ENCODE measurements around the gene TMEM272. TPM values are rescaled to one million over a fixed set of nuclear protein-coding genes. Genes with fewer than 3 reads are reported as not detected.

Gene TMEM272
- total RNA-seq, 1 experiment from 2014 or later = not detected

DNA sequence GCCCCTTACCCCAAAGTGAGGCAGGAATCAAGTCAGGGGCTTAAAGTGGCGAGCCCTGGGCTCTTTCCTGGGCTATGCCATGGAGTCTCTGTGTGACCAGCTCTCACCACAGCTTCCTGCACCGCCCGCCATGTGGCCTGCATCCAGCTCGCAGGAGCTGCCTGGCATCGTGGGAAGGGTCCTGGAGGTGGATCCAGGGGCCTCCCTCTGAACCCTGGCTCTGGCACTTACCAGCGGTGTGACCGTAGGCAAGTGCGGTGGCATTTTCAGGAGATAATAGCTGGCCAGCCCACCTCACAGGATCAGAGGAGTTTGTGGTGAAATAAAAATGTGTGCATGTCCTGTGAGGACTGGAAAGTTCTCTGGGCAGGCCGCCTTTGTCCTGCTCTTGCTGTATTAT, 67.1 kb downstream of the TMEM272 start:
- H3K27ac Mint-ChIP-seq (ENCODE audit: unreplicated experiment) = no peak overlapping the region
- no peaks in the 10 kb centered on the region for H3K9me3 Mint-ChIP-seq (ENCODE audit: low read depth, unreplicated experiment)
- BruUV-seq (replicated peaks) = no TSS peak
- CTCF ChIA-PET = no interaction called here
- intact Hi-C loops (cut with micrococcal nuclease; ENCODE audit: unreplicated experiment) = no loop called here
- no peaks in the 10 kb centered on the region for H3K36me3 Mint-ChIP-seq (ENCODE audit: insufficient read depth, unreplicated experiment)
- H3K27me3 Mint-ChIP-seq (ENCODE audit: unreplicated experiment) = no peaks in the 10 kb centered on the region
- peaks cover 7% of the 10 kb centered on the region for H3K4me1 Mint-ChIP-seq (ENCODE audit: low read depth, unreplicated experiment)
- no peak overlapping the region for H3K4me3 Mint-ChIP-seq (ENCODE audit: low read depth, unreplicated experiment)
- DNase-seq = no peak
- TF ChIP-seq, protein P1, sequence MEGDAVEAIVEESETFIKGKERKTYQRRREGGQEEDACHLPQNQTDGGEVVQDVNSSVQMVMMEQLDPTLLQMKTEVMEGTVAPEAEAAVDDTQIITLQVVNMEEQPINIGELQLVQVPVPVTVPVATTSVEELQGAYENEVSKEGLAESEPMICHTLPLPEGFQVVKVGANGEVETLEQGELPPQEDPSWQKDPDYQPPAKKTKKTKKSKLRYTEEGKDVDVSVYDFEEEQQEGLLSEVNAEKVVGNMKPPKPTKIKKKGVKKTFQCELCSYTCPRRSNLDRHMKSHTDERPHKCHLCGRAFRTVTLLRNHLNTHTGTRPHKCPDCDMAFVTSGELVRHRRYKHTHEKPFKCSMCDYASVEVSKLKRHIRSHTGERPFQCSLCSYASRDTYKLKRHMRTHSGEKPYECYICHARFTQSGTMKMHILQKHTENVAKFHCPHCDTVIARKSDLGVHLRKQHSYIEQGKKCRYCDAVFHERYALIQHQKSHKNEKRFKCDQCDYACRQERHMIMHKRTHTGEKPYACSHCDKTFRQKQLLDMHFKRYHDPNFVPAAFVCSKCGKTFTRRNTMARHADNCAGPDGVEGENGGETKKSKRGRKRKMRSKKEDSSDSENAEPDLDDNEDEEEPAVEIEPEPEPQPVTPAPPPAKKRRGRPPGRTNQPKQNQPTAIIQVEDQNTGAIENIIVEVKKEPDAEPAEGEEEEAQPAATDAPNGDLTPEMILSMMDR (IDR thresholded peaks at IDR 0.05; ENCODE audit: unreplicated experiment) = no peak

DNA sequence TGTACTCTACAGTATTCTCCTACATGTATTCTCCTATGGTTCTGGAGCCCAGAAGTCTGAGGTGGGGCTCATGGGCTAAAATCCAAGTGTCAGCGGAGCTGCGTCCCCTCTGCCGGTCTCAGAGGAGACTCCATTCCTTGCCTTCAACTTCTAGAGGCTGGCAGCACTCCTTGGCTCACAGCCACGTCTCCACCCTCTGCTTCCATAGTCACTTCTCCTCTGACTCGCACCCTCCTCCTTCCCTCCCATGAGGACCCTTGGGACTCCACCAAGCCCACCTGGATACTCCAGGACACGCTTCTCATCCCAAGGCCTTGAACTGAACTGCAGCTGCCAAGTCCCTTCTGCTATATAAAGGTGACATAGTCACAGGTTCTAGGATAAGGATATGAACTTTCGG, 68.8 kb downstream of the TMEM272 start:
- H3K4me3 Mint-ChIP-seq (ENCODE audit: low read depth, unreplicated experiment) = no peak overlapping the region
- CTCF ChIA-PET = no interaction called here
- no peaks in the 10 kb centered on the region for H3K36me3 Mint-ChIP-seq (ENCODE audit: insufficient read depth, unreplicated experiment)
- no peak for DNase-seq
- no peak overlapping the region for H3K27ac Mint-ChIP-seq (ENCODE audit: unreplicated experiment)
- TF ChIP-seq, protein P1 (IDR thresholded peaks at IDR 0.05; ENCODE audit: unreplicated experiment) = no peak
- H3K4me1 Mint-ChIP-seq (ENCODE audit: low read depth, unreplicated experiment) = no peaks in the 10 kb centered on the region
- intact Hi-C loops (cut with micrococcal nuclease; ENCODE audit: unreplicated experiment) = no loop called here
- H3K9me3 Mint-ChIP-seq (ENCODE audit: low read depth, unreplicated experiment) = no peaks in the 10 kb centered on the region
- BruUV-seq (replicated peaks) = no TSS peak
- H3K27me3 Mint-ChIP-seq (ENCODE audit: unreplicated experiment) = no peaks in the 10 kb centered on the region

DNA sequence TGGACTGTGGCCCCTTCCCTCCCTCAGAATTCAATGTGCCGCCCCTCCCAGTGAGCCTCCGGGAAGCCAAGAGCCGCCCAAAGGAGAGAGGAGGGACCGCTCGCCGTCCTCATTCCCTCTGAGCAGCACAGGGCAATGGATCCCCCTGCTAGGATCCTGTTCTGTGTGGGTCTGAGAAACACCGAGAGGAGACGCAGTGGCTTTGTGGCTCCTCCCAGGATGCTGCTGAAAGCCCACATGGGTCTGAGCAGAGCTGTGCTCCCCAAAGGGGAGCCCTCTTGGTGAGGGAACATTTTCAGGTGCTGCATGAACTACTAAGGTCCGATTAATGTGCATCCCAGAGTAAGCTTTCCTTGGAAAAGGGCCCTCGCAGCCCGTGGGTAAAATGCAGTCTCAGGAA, 71.5 kb downstream of the TMEM272 start:
- Mint-ChIP-seq H3K27ac (ENCODE audit: unreplicated experiment) (no peak overlapping the region), H3K36me3 (ENCODE audit: insufficient read depth, unreplicated experiment) (peaks cover 7% of the 10 kb centered on the region), H3K4me1 (ENCODE audit: low read depth, unreplicated experiment) (no peaks in the 10 kb centered on the region), H3K9me3 (ENCODE audit: low read depth, unreplicated experiment) (no peaks in the 10 kb centered on the region), H3K27me3 (ENCODE audit: unreplicated experiment) (no peaks in the 10 kb centered on the region), H3K4me3 (ENCODE audit: low read depth, unreplicated experiment) (no peak overlapping the region)
- TF ChIP-seq, protein P1 (IDR thresholded peaks at IDR 0.05; ENCODE audit: unreplicated experiment) = no peak
- no TSS peak for BruUV-seq (replicated peaks)
- intact Hi-C loops (cut with micrococcal nuclease; ENCODE audit: unreplicated experiment) = no loop called here
- no peak for DNase-seq
- CTCF ChIA-PET = no interaction called here

DNA sequence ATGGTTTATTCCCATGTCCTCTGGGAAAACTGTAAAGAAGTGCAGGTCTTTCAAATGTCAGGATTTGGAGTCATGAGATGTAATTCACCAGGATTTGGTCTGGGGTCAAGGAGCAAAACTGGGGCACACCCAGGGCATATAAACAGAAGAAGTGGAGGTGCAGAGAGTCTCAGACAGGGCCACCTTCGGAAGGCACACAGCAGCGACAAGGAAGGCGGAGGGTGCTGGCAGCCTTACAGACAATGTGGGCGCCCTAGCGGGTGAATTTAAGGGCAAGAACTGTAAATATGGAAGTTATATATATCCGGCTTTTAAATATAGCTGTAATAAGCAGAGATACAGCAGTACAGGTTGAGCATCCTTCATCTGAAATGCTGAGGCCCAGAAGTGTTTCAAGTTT, 72.2 kb downstream of the TMEM272 start:
- intact Hi-C loops (cut with micrococcal nuclease; ENCODE audit: unreplicated experiment) = no loop called here
- Mint-ChIP-seq H3K27ac (ENCODE audit: unreplicated experiment) (no peak overlapping the region), H3K36me3 (ENCODE audit: insufficient read depth, unreplicated experiment) (peaks cover 7% of the 10 kb centered on the region), H3K9me3 (ENCODE audit: low read depth, unreplicated experiment) (no peaks in the 10 kb centered on the region), H3K4me3 (ENCODE audit: low read depth, unreplicated experiment) (no peak overlapping the region), H3K4me1 (ENCODE audit: low read depth, unreplicated experiment) (no peaks in the 10 kb centered on the region), H3K27me3 (ENCODE audit: unreplicated experiment) (no peaks in the 10 kb centered on the region)
- CTCF ChIA-PET = no interaction called here
- no TSS peak for BruUV-seq (replicated peaks)
- TF ChIP-seq, protein P1 (IDR thresholded peaks at IDR 0.05; ENCODE audit: unreplicated experiment) = no peak
- no peak for DNase-seq

DNA sequence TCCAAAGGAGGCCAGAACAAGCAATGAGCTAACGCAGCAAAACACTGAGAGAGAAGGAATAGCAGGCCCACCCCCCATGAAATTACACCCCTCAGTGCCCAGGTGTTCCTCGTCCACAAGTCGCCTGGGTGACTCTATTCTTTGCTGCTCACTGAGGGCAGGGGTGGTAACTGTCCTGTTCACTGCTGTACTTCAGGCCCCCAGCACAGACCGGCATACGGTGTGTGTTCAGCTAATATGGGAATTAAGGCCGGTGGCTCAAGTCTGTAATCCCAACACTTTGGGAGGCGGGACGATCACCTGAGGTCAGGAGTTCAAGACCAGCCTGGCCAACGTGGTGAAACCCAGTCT, 72.9 kb downstream of the TMEM272 start:
- intact Hi-C loops (cut with micrococcal nuclease; ENCODE audit: unreplicated experiment) = no loop called here
- no peak overlapping the region for H3K4me3 Mint-ChIP-seq (ENCODE audit: low read depth, unreplicated experiment)
- CTCF ChIA-PET = no interaction called here
- no TSS peak for BruUV-seq (replicated peaks)
- H3K36me3 Mint-ChIP-seq (ENCODE audit: insufficient read depth, unreplicated experiment) = peaks cover 7% of the 10 kb centered on the region
- H3K9me3 Mint-ChIP-seq (ENCODE audit: low read depth, unreplicated experiment) = no peaks in the 10 kb centered on the region
- H3K27ac Mint-ChIP-seq (ENCODE audit: unreplicated experiment) = no peak overlapping the region
- TF ChIP-seq, protein P1 (IDR thresholded peaks at IDR 0.05; ENCODE audit: unreplicated experiment) = no peak
- DNase-seq = no peak
- no peaks in the 10 kb centered on the region for H3K4me1 Mint-ChIP-seq (ENCODE audit: low read depth, unreplicated experiment)
- H3K27me3 Mint-ChIP-seq (ENCODE audit: unreplicated experiment) = no peaks in the 10 kb centered on the region
